GM21526 (cell line): ENCODE data around the gene LOC101059915.
"Not testable (repeated sequence)": the region's sequence is repeated elsewhere in the genome, so short reads cannot be mapped to it uniquely, and the experiment has no call there.

Experiments used
- ATAC-seq: cut with Tn5 transposase; IDR thresholded peaks from one replicate; pipeline ENCODE4 v1.9.1; 2021; ENCODE audit warnings: moderate library complexity; ENCODE audit not compliant: unreplicated experiment, low FRiP score

LOC101059915 gene

DNA sequence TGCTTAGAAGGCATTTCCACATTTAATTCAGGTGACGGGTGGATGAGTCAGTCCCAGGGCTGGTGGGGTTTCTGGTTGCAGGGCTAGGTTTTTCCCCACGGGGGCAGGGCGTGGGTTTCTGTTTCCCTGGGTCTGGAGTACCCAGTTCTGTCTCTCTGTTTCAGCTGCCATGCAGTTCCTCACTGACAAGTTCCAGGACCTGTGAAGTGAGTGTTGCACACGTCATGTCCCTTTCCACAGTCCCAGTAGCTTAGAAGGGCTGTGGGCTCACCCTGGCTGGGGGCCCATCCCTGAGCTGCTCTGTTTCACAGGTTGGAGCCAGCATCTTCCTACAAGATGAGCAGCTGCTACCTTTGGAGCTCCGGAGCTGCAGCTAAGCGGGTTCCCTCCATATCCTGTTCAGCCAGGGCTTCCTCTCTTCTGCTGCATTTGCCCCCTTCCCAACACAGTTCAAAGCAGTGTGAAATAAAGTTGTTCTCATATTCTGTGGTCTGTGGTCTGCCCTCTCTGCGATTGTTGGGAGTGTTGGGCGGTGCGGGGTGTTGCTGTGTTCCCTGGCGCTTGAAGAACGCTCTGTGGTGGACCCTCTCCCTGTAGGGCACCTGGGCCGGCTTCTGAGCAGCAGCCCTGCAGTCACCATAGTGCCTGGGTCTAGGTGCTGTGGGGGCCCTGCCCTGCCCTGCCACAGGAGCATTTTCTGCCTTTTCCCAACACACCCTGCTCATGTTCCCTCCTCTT, 3.9 kb downstream of the LOC101059915 start:
- ATAC-seq, result no peak

DNA sequence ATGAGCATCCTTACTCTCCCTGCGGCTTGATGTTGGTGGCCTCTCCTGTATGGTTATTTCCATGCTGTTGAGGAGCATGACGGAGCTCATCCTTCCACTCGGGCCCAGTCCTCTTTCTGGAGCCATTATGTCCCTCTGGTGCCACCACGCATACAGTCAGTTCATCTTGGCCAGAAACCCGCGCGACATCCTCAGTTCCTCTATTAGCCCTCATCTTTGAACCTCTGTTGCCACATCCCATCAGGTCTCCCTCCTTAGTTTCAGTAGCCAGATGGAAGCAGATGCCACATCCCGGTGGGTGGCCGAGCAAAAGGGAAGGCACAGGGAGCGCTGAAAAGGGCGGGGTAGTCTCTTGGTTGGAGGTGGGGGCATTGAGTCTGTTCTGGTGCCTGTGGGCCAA, 4.6 kb downstream of the LOC101059915 start:
- ATAC-seq, result no peak

DNA sequence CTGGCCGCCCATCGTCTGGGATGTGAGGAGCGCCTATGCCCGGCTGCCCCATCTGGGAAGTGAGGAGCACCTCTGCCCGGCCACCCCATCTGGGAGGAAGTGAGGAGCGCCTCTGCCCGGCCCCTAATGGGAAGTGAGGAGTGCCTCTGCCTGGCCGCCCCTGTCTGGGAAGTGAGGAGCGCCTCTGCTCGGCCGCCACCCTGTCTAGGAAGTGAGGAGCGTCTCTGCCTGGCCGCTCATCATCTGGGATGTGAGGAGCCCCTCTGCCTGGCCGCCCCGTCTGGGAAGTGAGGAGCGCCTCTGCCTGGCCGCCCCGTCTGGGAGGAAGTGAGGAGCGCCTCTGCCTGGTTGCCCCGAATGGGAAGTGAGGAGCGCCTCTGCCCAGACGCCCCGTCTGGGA, 8.3 kb downstream of the LOC101059915 start:
- ATAC-seq, result not testable (repeated sequence)

DNA sequence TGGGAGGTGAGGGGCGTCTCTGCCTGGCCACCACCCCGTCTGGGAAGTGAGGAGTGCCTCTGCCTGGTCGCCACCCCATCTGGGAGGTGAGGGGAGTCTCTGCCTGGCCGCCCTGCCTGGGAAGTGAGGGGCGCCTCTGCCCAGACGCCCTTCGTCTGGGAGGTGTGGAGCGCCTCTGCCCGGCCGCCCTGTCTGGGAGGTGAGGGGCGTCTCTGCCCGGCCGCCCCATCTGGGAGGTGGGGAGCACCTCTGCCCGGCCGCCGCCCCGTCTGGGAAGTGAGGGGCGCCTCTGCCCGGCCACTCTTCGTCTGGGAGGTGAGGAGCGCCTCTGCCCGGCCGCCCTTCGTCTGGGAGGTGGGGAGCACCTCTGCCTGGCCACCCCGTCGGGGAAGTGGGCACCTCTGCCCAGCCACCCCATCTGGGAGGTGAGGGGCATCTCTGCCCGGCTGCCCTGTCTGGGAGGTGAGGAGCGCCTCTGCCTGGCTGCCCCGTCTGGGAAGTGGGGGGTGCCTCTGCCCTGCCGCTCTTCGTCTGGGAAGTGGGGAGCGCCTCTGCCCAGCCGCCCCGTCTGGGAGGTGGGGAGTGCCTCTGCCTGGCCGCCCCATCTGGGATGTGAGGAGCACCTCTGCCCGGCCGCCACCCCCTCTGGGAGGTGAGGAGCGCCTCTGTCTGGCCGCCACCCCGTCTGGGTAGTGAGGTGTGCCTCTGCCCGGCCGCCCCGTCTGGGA, 8.9 kb downstream of the LOC101059915 start:
- ATAC-seq, result not testable (repeated sequence)

DNA sequence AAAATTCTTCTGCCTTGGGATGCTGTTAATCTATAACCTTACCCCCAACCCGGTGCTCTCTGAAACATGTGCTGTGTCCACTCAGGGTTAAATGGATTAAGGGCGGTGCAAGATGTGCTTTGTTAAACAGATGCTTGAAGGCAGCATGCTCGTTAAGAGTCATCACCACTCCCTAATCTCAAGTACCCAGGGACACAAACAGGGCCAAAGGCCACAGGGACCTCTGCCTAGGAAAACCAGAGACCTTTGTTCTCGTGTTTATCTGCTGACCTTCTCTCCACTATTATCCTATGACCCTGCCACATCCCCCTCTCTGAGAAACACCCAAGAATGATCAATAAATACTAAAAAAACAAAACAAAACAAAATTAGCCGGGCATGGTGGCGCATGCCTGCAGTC, 9.8 kb downstream of the LOC101059915 start:
- ATAC-seq, result not testable (repeated sequence)

DNA sequence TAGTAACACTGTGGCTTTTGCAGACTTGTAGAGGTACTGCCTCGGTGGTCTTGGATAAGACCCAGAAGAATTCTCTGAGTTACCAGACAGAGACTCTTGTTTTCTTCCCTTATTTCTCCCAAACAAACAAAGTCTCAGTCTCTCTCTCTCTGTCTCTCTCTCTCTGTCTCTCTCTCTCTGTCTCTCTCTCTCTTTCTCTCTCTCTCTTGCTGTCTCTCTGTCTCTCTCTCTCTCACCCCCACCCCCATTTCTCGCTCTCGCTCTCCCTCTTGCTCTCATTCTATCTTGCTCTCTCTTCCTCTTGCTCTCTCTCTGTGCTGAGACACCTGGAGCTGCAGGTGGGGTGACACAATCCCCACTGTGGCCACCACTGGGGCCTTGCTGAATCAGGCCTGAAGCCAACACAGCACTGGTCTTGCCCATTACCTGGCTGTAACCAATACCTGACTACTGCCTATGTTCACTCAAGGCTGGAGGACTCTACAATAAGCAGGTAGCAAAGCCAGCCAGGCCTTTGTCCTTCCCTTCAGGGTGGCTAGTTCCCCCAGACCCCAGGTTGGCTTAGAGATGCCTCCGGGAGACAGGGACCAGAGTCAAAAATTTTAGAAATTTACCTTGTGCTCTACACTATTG, 12.3 kb downstream of the LOC101059915 start:
- no peak for ATAC-seq

DNA sequence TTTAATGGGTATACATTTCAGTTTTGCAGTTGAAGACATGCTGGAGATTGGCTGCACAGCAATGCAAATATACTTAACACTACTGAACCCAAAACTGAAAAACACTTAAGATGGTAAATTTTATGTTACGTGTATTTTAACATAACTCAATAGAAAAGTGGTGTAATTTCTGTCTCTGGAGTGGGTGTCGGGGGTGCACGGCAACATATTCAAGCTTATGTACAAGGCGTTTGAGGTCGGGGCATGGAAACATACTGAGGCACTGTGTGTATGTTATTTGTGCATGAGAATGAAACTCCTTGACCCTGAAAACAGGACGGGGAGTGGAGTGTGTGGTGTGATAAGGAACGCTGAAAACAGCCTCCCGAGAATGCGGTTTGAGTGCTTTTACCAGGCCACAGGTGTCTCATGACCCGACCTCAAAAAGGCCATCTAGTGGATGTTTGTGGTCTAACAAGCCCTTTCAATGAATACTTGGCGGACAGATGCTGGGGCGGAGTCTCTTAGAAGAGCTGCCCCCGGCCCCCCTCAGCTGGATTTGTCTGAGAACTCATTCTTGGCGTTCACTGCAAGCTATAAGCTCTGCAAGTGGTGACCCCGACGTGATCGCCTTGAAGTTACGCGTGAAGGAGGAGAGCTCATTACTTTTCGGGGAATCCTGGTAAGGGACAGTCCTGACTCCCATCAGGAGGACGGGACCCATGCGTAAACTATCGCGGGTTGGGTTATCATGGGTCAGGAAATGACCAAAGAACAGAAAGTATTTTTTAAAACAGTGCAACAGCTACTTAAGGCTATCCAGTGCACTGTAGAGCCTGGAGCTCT, 29.5 kb downstream of the LOC101059915 start:
- not testable (repeated sequence) for ATAC-seq

DNA sequence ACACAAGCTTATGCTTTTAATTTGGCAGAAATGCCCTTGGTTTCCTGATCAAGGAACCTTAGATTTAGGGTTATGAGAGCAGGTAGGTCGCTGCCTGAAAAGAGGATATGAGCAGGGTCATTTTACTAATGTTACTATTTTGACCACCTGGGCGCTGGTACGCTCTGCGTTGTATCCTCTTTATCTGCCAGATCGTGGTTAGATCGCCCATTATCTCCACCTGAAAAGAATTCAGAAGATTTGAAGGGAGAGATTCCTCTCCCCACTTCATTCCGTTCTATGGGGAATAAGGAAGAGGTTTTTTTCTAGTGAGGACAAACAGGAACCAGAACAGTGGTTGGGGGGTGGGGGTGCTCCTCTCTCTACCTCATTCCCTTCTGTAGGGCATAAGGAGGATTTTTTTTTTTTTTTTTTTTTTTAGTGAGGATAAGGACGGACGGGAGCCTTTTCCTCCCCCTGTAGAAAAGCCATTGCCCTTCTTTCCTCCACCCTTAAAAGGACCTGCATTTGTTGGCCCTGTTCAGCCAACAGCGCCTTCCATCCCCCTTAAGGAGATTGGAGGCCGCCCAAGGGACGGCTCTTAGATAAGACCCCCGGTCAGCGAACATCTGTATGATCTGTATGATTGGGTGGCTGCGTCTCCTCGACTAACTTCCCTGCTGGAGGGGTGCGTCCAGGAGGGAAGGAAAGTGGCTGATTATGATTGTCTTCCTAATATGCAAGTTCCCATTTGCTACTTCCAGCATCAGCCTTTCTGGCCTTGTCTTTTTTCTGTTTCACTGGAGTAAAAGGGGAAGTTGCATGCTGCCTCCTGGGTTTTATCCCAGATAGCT, 30.3 kb downstream of the LOC101059915 start:
- not testable (repeated sequence) for ATAC-seq

DNA sequence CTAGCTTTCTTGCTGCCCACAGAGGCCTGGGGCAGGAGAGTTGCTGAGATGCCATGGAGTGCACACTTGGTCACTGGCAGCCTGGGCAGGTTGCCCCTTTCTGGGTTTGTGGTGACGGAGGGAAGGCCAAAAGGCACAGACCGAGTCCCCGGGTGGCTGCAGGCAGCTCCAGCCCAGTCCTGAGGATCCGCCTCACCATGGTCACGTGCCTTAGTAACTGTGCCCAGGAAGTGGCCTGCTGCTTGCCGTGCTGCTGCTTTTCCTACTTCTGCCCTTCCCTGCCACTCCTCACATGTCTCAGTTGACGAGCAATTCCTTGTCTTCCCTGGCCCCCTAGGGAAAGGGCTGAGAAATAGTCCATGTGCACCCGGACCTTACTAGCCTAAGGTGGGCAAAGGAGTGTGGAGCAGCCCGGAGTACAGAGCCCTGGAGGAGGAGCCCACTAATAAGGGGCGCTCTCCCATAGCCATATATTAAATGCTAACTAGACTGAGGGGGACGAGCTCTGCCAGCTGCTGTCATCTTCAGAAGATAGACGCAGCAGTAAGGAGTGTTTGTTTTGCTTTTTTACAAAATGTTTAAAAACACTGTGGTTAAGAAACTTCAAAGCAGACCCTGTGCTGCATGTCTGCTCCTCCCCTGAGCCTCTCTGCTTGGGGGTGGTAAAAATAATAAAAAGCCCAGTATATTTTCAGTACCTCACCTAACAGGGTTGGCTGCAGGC, 31.1 kb downstream of the LOC101059915 start:
- not testable (repeated sequence) for ATAC-seq

DNA sequence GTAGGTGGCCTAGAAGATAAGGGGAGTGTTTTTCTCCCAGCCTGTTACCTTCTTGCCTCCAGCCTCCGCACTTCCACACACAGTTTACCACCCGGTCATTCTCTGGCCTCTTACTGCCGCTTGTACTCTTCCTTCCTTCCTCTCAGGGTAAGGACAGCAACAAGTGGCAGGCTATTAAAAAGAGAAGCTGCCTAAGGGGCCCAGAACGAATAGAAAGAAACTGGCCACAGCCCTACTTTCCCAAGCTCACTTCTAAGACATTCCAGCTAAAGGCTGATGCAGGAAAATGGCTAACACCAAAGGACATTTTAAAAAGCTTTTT, 31.6 kb downstream of the LOC101059915 start:
- ATAC-seq, result not testable (repeated sequence)

DNA sequence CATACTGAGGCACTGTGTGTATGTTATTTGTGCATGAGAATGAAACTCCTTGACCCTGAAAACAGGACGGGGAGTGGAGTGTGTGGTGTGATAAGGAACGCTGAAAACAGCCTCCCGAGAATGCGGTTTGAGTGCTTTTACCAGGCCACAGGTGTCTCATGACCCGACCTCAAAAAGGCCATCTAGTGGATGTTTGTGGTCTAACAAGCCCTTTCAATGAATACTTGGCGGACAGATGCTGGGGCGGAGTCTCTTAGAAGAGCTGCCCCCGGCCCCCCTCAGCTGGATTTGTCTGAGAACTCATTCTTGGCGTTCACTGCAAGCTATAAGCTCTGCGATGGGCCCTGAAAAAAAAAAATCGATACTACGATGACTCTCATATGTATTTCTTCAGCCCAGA, 35.5 kb downstream of the LOC101059915 start:
- not testable (repeated sequence) for ATAC-seq

DNA sequence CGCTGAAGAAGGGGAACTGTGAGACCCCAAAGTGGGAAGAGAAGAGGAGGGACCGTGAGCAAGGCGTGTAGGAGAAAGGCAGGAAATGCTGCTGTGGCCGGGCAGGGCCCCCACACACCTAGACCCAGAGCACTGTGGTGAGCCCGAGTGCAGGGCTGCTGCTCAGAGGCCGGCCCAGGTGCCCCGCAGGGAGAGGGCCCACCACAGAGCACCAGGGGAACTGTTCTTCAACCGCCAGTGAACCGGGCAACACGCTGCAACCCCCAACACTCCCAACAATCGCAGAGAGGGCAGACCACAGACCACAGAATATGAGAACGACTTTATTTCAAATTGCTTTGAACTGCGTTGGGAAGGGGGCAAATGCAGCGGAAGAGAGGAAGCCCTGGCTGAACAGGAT, 46.7 kb downstream of the LOC101059915 start:
- ATAC-seq, result not testable (repeated sequence)

DNA sequence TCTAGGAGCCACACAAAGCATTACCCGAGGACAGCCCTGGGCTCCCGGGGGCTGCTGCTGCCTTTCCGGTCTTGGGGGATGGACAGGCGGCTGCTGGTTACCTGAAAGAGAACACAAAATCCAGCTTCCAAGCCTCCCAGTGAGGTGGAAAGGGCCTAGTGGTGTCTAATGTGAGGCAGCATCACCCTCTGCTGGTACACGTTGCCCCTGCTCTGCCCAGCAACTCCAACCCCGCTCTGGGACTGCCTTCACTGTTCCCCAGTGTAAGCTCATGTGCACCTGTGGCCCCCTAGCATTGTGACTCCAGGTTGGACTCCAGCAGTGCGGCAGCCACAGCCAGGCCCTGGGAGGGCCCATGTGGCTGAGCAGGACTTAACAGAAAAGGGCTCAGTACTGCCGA, 48.2 kb downstream of the LOC101059915 start:
- not testable (repeated sequence) for ATAC-seq

DNA sequence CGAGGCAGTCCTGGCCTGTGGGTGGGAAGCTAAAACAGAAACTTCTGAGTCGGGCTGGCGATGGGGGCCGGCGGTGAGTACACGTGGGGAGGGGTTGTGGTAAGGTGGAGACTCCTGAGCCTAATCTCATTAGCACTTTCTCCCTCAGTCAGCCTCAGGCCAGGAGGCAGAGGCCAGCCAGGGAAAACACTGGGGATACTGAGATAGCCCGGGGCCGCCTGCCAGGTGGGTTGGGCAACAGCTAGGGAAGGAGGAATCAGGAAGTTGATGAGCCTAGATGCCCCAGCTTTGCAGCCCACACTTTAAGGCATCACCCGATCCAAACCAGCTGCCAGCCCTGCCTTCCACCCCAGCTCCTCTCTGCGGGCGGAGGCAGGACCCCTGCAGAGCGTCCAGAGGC, 49.0 kb downstream of the LOC101059915 start:
- ATAC-seq, result not testable (repeated sequence)

DNA sequence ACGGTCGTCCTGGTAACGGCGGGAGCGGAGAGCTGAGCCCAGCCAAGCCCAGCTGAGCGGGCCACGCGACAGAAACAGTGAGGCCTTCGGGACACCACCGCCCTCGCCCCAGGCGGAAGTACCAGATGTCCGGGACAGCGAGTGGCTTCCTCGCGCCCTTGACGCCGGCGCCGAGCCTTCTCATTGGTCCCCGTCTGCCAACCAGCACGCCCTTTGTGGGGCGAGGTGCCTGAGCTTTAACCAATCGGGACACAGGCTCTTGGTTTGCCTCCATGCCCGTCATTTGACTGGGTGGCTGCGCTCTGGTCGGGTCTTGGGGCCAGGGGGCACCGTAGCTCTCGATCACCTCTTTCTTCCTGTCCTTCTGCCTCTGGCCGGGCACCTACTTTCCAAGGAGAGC, 50.8 kb downstream of the LOC101059915 start, which contains the start of gene CXorf49:
CXorf49 (minus strand) TSS at position 101 of the 400 bp plus-strand sequence. CDS start 134 bp downstream, outside the sequence.
- ATAC-seq, result not testable (repeated sequence)

DNA sequence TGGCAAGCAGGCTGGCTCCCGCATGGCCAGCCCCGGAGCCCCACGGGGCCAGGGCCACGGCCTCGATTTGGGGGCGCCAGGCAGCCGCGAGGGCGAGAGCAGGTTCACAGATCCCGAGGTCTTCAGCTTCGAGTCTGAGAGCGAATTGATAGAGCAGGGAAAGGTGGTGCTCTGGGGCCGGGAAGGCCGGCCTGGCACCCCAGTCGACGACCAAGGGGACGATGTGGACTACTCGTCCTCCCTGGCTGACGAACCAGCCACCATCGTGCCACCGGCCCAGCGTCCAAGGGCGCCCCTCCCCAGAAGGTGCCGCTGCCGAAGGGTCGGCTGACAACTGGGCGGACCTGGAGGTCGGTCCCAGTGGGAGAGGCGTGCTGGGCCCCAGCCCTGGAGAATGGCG, 51.8 kb downstream of the LOC101059915 start:
- not testable (repeated sequence) for ATAC-seq

DNA sequence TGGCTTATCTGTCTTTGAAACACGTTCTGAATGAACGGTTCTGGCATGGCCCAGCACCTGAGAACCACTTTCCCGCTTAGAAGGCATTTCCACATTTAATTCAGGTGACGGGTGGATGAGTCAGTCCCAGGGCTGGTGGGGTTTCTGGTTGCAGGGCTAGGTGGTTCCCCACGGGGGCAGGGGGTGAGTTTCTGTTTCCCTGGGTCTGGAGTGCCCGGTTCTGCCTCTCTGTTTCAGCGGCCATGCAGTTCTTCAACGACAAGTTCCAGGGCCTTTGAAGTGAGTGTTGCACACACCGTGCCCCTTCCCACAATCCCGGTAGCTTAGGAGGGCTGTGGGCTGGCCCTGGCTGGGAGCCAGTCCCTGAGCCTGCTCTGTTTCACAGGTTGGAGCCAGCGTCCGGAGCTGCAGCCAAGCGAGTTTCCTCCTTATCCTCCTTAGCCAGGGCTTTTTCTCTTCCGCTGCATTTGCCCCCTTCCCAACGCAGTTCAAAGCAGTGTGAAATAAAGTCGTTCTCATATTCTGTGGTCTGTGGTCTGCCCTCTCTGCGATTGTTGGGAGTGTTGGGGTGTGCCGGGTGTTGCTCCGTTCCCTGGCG, 53.0 kb downstream of the LOC101059915 start:
- ATAC-seq, result not testable (repeated sequence)
